Small intestine (tissue), 4 donors: ENCODE results near the gene SEMA5B. TPM values are rescaled to one million over a fixed set of nuclear protein-coding genes. Genes with fewer than 3 reads are reported as not detected.

Experiments used
- polyA plus RNA-seq, 4 donors: library from polyadenylated mRNA; stranded (reverse) in 3 of 4; unstranded in 1 of 4; fragments of 200-250 nt in 3 of 4; fragments of 120-200 nt in 1 of 4; gene quantifications; one replicate each; pipeline versions ENCODE4 v1.2.1 to v1.2.3, GENCODE V29; 2013
- donor health status: healthy with polysubstance abuse.
- donor health status: Bipolar disorder and iron deficiency.
- donor health status: healthy.

SEMA5B gene
- polyA plus RNA-seq, 4 donors, result 0.75 to 4.0 (median 1.9) TPM; not detected in 1

Other genes starting within 250 kb of the SEMA5B start
- 10 to 100 TPM in 2 of 4 donors, 1 to 10 TPM in 2; 4.5 to 19.5 (median 8.1) TPM for gene HSPBAP1, start 233.9 kb downstream of the SEMA5B start, polyA plus RNA-seq
- gene SLC49A4, start 232.7 kb downstream of the SEMA5B start, polyA plus RNA-seq, result 10 to 100 TPM in 1 of 4 donors, 1 to 10 TPM in 3; 1.8 to 27.5 (median 3.4) TPM
- gene PDIA5, start 39.3 kb upstream of the SEMA5B start, polyA plus RNA-seq, result 10 to 100 TPM in 2 of 4 donors, 1 to 10 TPM in 2; 4.6 to 54.0 (median 16.2) TPM
- gene SEC22A, start 174.2 kb upstream of the SEMA5B start, polyA plus RNA-seq, result 10 to 100 TPM in 2 of 4 donors, 1 to 10 TPM in 2; 4.6 to 17.3 (median 8.3) TPM